Suprapubic skin (tissue), 4 donors: ENCODE results near the gene SOSTDC1. TPM values are rescaled to one million over a fixed set of nuclear protein-coding genes. Genes with fewer than 3 reads are reported as not detected.

Source experiments
- DNase-seq, 2 donors: peaks; one replicate each; pipeline ENCODE4 v3.0.0-alpha.2; 2019; ENCODE audit warnings: low spot score in 2 of 2
- H3K27ac ChIP-seq: fragments of 200-600 bp; sonication (generic); one replicate; pipeline ENCODE4 v1.5.1; 2019
- H3K27me3 ChIP-seq: fragments of 200-600 bp; sonication (generic); one replicate; pipeline ENCODE4 v1.5.1; 2019
- H3K36me3 ChIP-seq: fragments of 200-600 bp; sonication (generic); one replicate; pipeline ENCODE4 v1.5.1; 2019
- H3K4me1 ChIP-seq: fragments of 200-600 bp; sonication (generic); one replicate; pipeline ENCODE4 v1.5.1; 2019
- H3K4me3 ChIP-seq: fragments of 200-600 bp; sonication (generic); one replicate; pipeline ENCODE4 v1.5.1; 2019; ENCODE audit warnings: mild to moderate bottlenecking
- H3K9me3 ChIP-seq: fragments of 200-600 bp; sonication (generic); one replicate; pipeline ENCODE4 v1.5.1; 2019
- EP300 ChIP-seq: sonication (generic); formaldehyde crosslinking; IDR thresholded peaks from one replicate; pipeline ENCODE4 v1.6.1; 2017; ENCODE audit warnings: antibody characterized with exemption
- POLR2A ChIP-seq, 2 donors: fragments of 450-650 bp; IDR thresholded peaks; one replicate each; pipeline ENCODE4 v1.6.1; 2017; ENCODE audit warnings: antibody characterized with exemption in 2 of 2, mild to moderate bottlenecking in 2 of 2, moderate library complexity in 2 of 2
- POLR2AphosphoS5 ChIP-seq, 3 donors: sonication (generic); formaldehyde crosslinking; IDR thresholded peaks; one replicate each; pipeline ENCODE4 v1.6.1; 2017; ENCODE audit warnings: antibody characterized with exemption in 3 of 3
- WGBS: methylation state at CpG from one replicate; pipeline ENCODE4 v1.1.5; 2018; 5-methylcytosine and 5-hydroxymethylcytosine counted together
- total RNA-seq, 4 donors: library from RNA; depleted of rRNA; stranded (reverse); fragments of >200 nt; gene quantifications; one replicate each; pipeline ENCODE4 v1.1.0, GENCODE V29; 2016
- TF ChIP-seq, protein P1 (sequence below), 2 donors: fragments of 200-600 bp in 1 of 2; fragments of 450-650 bp in 1 of 2; sonication (generic) in 1 of 2; IDR thresholded peaks; one replicate each; pipeline ENCODE4 v1.5.1; 2016 to 2019; ENCODE audit warnings: antibody characterized with exemption in 2 of 2, mild to moderate bottlenecking in 1 of 2, moderate library complexity in 1 of 2

The SOSTDC1 gene
- total RNA-seq, 4 donors from 2014 or later, result 14.7 to 40.5 (median 23.4) TPM

DNA sequence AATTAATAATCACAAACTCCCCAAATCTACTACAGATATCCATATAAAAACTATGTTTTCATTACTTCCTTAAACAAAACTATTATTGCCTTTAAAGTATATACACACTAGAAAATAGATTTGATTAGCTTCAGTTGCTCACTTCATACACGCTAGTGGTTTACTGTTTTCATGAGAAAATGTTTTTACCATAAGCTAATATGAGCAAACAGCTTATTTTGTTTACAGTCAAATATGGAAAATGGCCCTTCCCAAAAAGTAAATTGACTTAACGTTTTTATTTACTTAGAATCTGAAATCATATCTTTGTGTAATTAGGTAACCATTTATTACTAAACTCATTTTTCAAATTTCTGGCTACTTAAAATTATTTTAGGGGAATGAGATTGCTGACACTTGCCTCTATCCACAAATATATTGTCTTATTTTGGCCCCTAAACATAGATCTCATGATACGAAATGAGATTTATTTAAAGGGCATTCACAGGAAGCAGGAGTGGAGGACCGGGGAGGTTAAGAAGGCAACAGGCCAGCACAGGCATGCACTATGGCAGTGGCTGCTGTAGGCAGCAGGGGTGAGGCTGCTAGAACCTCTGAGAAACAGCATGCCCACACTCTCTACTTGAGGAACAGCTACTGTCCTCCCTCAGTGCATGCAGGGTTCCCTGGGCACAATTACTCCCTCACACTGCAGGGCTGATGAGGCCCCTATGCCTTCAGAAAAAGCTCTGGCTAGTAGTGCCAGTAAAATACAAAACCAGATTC lies 29.6 kb upstream of the SOSTDC1 start:
- H3K27ac ChIP-seq, result no peak overlapping the region
- WGBS, result 66% methylated on average over 4 of the region's 4 CpGs
- H3K9me3 ChIP-seq, result no peaks in the 10 kb centered on the region
- no peak overlapping the region for H3K4me3 ChIP-seq
- no peaks in the 10 kb centered on the region for H3K27me3 ChIP-seq
- H3K4me1 ChIP-seq, result no peaks in the 10 kb centered on the region
- TF ChIP-seq POLR2A (IDR thresholded peaks at IDR 0.05), result no peak
- TF ChIP-seq, protein P1, sequence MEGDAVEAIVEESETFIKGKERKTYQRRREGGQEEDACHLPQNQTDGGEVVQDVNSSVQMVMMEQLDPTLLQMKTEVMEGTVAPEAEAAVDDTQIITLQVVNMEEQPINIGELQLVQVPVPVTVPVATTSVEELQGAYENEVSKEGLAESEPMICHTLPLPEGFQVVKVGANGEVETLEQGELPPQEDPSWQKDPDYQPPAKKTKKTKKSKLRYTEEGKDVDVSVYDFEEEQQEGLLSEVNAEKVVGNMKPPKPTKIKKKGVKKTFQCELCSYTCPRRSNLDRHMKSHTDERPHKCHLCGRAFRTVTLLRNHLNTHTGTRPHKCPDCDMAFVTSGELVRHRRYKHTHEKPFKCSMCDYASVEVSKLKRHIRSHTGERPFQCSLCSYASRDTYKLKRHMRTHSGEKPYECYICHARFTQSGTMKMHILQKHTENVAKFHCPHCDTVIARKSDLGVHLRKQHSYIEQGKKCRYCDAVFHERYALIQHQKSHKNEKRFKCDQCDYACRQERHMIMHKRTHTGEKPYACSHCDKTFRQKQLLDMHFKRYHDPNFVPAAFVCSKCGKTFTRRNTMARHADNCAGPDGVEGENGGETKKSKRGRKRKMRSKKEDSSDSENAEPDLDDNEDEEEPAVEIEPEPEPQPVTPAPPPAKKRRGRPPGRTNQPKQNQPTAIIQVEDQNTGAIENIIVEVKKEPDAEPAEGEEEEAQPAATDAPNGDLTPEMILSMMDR (IDR thresholded peaks at IDR 0.05), result no peak
- no peak for TF ChIP-seq EP300
- TF ChIP-seq POLR2AphosphoS5 (IDR thresholded peaks at IDR 0.05), result no peak
- DNase-seq, result no peak
- H3K36me3 ChIP-seq, result no peaks in the 10 kb centered on the region

- Histone ChIP-seq H3K4me3 (no peak overlapping the region), H3K4me1 (no peaks in the 10 kb centered on the region), H3K27ac (peak overlapping the region; percentile 43), H3K27me3 (no peaks in the 10 kb centered on the region), H3K36me3 (no peaks in the 10 kb centered on the region), H3K9me3 (no peaks in the 10 kb centered on the region)
- TF ChIP-seq, protein P1 (IDR thresholded peaks at IDR 0.05), result no peak
- TF ChIP-seq POLR2A (IDR thresholded peaks at IDR 0.05), result no peak
- TF ChIP-seq POLR2AphosphoS5 (IDR thresholded peaks at IDR 0.05), result no peak
- TF ChIP-seq EP300, result no peak
- WGBS, result 43% methylated on average over 2 of the region's 2 CpGs
- DNase-seq, result no peak
Observed at GRCh38 chr7:16494551-16494950, 29.0 kb upstream of the SOSTDC1 start.

DNA sequence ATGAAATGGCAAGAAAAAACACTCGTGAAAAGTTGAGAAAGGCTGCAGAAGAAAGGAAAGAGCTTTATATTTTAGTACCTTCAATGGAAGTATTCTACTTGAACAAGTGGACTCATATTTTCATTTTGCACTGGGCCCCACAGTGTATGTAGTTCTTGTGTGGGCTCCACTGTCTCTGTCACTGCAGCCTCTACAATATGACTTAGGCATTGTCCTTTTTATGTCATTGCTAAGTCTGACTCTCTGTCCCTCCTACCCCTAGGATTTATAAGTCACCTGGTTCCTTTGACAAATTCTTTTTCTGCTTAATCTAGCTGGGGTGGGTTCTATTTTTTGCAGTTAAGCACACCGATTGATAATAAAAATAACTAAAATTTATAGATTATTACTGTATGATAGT lies 27.7 kb upstream of the SOSTDC1 start:
- no peaks in the 10 kb centered on the region for H3K9me3 ChIP-seq
- no peaks in the 10 kb centered on the region for H3K27me3 ChIP-seq
- TF ChIP-seq EP300 (no peak), POLR2A (IDR thresholded peaks at IDR 0.05) (no peak), POLR2AphosphoS5 (IDR thresholded peaks at IDR 0.05) (no peak)
- TF ChIP-seq, protein P1 (IDR thresholded peaks at IDR 0.05), result no peak
- 80% methylated on average over 2 of the region's 2 CpGs for WGBS
- H3K4me3 ChIP-seq, result no peak overlapping the region
- no peak for DNase-seq
- H3K27ac ChIP-seq, result peak overlapping the region; percentile 6
- H3K4me1 ChIP-seq, result no peaks in the 10 kb centered on the region
- no peaks in the 10 kb centered on the region for H3K36me3 ChIP-seq

- no peak for DNase-seq
- H3K36me3 ChIP-seq, result no peaks in the 10 kb centered on the region
- 46% methylated on average over 3 of the region's 3 CpGs for WGBS
- H3K9me3 ChIP-seq, result no peaks in the 10 kb centered on the region
- no peak overlapping the region for H3K27ac ChIP-seq
- TF ChIP-seq, protein P1 (IDR thresholded peaks at IDR 0.05), result no peak
- no peak for TF ChIP-seq POLR2A (IDR thresholded peaks at IDR 0.05)
- no peak for TF ChIP-seq POLR2AphosphoS5 (IDR thresholded peaks at IDR 0.05)
- TF ChIP-seq EP300, result no peak
- H3K4me3 ChIP-seq, result no peak overlapping the region
- H3K4me1 ChIP-seq, result no peaks in the 10 kb centered on the region
- H3K27me3 ChIP-seq, result no peaks in the 10 kb centered on the region
Observed at GRCh38 chr7:16492513-16493062, 27.1 kb upstream of the SOSTDC1 start.

DNA sequence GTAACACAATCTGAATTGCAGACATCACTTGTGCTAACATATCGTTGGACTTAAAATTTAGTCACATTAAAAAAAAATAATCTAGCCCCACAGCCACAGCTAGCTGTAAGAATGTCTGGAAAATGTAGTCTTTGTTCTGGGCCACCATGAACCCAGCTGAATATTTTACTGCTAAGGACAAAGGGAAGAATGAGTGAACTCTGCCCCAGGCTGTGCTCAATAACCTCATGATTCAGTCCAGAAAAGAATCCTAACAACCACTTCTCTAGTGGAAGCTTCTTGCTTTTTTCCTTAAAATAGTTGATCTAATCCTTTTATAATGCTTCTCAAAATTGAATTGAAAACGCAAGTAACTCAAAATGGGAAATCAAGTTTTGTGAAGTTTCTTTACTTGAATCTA lies 25.6 kb upstream of the SOSTDC1 start:
- H3K36me3 ChIP-seq, result no peaks in the 10 kb centered on the region
- no peaks in the 10 kb centered on the region for H3K27me3 ChIP-seq
- no peak overlapping the region for H3K4me3 ChIP-seq
- TF ChIP-seq, protein P1 (IDR thresholded peaks at IDR 0.05), result no peak
- TF ChIP-seq EP300 (no peak), POLR2AphosphoS5 (IDR thresholded peaks at IDR 0.05) (no peak), POLR2A (IDR thresholded peaks at IDR 0.05) (no peak)
- WGBS, result 81% methylated on average over 2 of the region's 2 CpGs
- no peak overlapping the region for H3K27ac ChIP-seq
- no peaks in the 10 kb centered on the region for H3K4me1 ChIP-seq
- H3K9me3 ChIP-seq, result no peaks in the 10 kb centered on the region
- no peak for DNase-seq
